Activated CD8-positive, alpha-beta T cell treated with anti-CD3 and anti-CD28 coated beads, Interleukin-2, amount 10 ng/mL, durations not matched to agents 7 days and 5 days (primary cell): ENCODE results near the gene CDKAL1. TPM values are rescaled to one million over a fixed set of nuclear protein-coding genes. Genes with fewer than 3 reads are reported as not detected.
"Not testable (repeated sequence)": the region's sequence is repeated elsewhere in the genome, so short reads cannot be mapped to it uniquely, and the experiment has no call there.

ENCODE experiments used
- ATAC-seq: fragments of 150-1000 bp; cut with Tn5 transposase; one replicate; pipeline ENCODE4 v1.10.0; 2021; ENCODE audit warnings: moderate library complexity
- CTCF ChIA-PET: fragments of 350-600 bp; sonication (Branson Sonifier 250); formaldehyde crosslinking; loops from one replicate; lab custom pipeline; 2021; ENCODE audit warnings: antibody characterized with exemption; lab: Charles Lee
- POLR2A ChIA-PET: fragments of 350-600 bp; sonication (Branson Sonifier 250); formaldehyde crosslinking; loops from one replicate; lab custom pipeline; 2021; ENCODE audit warnings: antibody characterized with exemption; lab: Charles Lee
- DNase-seq: peaks from one replicate; pipeline ENCODE4 v3.0.0-alpha.2; 2020
- H3K27ac Mint-ChIP-seq: one replicate; pipeline ENCODE4 v1.8.0; 2021; ENCODE audit warnings: mild to moderate bottlenecking, mixed read lengths
- H3K27me3 Mint-ChIP-seq: one replicate; pipeline ENCODE4 v1.8.0; 2021; ENCODE audit warnings: low read depth, mixed read lengths
- H3K36me3 Mint-ChIP-seq: one replicate; pipeline ENCODE4 v1.8.0; 2021; ENCODE audit warnings: low read depth, mixed read lengths
- H3K4me1 Mint-ChIP-seq: one replicate; pipeline ENCODE4 v1.8.0; 2021; ENCODE audit warnings: low read depth, mixed read lengths
- H3K4me3 Mint-ChIP-seq: one replicate; pipeline ENCODE4 v1.8.0; 2021; ENCODE audit warnings: mild to moderate bottlenecking, mixed read lengths
- H3K9me3 Mint-ChIP-seq: one replicate; pipeline ENCODE4 v1.8.0; 2022; ENCODE audit warnings: mixed read lengths; ENCODE audit not compliant: insufficient read depth
- total RNA-seq, 2 experiments: library from RNA; stranded (reverse); gene quantifications; one replicate each; pipeline ENCODE4 v1.2.3, GENCODE V29; 2021

CDKAL1 gene
- total RNA-seq, 2 experiments from 2014 or later = 24.3 to 25.2 TPM

GRCh38 chr6:20812776-20813175, 278.5 kb downstream of the CDKAL1 start:
- Mint-ChIP-seq H3K4me1 (no peaks in the 10 kb centered on the region), H3K27ac (no peak overlapping the region), H3K4me3 (no peak overlapping the region), H3K27me3 (no peaks in the 10 kb centered on the region), H3K9me3 (no peaks in the 10 kb centered on the region), H3K36me3 (peaks cover 15% of the 10 kb centered on the region)
- CTCF ChIA-PET = no interaction called here
- POLR2A ChIA-PET = no interaction called here
- ATAC-seq (no peak), DNase-seq (no peak)

- Mint-ChIP-seq H3K27ac (no peak overlapping the region), H3K4me3 (no peak overlapping the region), H3K27me3 (no peaks in the 10 kb centered on the region), H3K9me3 (no peaks in the 10 kb centered on the region), H3K36me3 (peaks cover 12% of the 10 kb centered on the region), H3K4me1 (no peaks in the 10 kb centered on the region)
- ATAC-seq (no peak), DNase-seq (no peak)
- ChIA-PET POLR2A (no interaction called here), CTCF (no interaction called here)
These were observed 280.2 kb downstream of the CDKAL1 start for GRCh38 chr6:20814494-20814893.

DNA sequence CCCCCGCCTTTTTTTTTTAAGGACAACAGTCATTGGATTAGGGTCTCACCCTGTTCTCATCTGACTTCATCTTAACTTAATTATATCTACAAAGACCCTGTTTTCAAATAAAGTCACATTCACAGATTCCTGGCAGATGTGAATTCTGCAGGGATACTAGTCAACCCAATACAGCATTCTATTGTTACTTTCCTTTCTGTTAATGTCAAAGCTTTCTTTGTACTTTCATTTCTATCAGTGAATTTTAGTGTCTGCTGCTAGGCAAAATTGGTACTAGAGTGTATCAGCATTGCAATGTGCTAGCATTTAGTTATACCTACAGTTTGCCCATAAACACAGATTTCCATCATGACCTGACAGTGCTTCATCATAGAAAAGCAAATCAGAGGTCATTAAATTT, 281.9 kb downstream of the CDKAL1 start:
- CTCF ChIA-PET = no interaction called here
- POLR2A ChIA-PET = no interaction called here

DNA sequence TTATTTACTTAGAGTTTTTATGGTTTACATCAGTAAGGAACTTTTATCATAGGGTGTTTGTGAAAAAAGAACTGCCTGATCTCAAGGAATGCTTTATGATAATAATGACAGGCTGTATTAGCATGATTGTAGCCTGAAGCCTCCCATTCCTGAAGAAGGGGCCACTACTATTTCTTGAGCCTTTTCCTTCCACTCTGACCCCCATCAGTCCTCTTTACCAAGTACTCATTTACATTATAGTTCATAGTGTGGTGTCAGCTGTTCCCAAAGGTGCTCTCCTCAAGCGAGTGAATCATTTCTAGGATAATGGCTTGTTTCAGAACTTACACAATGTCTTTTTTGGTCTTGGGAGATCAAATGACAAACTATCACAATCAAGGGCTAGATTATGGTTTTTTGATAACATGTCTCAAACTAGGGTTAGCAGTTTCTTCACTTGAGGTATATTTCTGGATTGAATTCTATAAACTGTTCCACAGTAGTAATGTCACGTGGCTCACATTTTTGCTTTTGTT, 283.6 kb downstream of the CDKAL1 start:
- H3K27ac Mint-ChIP-seq = no peak overlapping the region
- ATAC-seq (no peak), DNase-seq (no peak)
- H3K4me3 Mint-ChIP-seq = no peak overlapping the region
- H3K27me3 Mint-ChIP-seq = no peaks in the 10 kb centered on the region
- POLR2A ChIA-PET = no interaction called here
- no peaks in the 10 kb centered on the region for H3K4me1 Mint-ChIP-seq
- H3K9me3 Mint-ChIP-seq = no peaks in the 10 kb centered on the region
- CTCF ChIA-PET = interaction anchor here (1.4 kb wide), 1 partner anchor 771 kb away, joined by 3 read pairs; no protein-coding TSS in a partner anchor
- H3K36me3 Mint-ChIP-seq = peaks cover 12% of the 10 kb centered on the region

More for the DNA sequence above, 281.9 kb downstream of the CDKAL1 start:
- H3K27ac Mint-ChIP-seq = no peak overlapping the region
- H3K27me3 Mint-ChIP-seq = no peaks in the 10 kb centered on the region
- ATAC-seq (no peak), DNase-seq (no peak)
- H3K4me3 Mint-ChIP-seq = no peak overlapping the region
- H3K9me3 Mint-ChIP-seq = no peaks in the 10 kb centered on the region
- peaks cover 14% of the 10 kb centered on the region for H3K36me3 Mint-ChIP-seq
- H3K4me1 Mint-ChIP-seq = no peaks in the 10 kb centered on the region

- POLR2A ChIA-PET = no interaction called here
- no peak for ATAC-seq
- no peak overlapping the region for H3K27ac Mint-ChIP-seq
- no peaks in the 10 kb centered on the region for H3K9me3 Mint-ChIP-seq
- no peak overlapping the region for H3K4me3 Mint-ChIP-seq
- H3K27me3 Mint-ChIP-seq = no peaks in the 10 kb centered on the region
- H3K4me1 Mint-ChIP-seq = no peaks in the 10 kb centered on the region
- CTCF ChIA-PET = no interaction called here
- no peak for DNase-seq
- peaks cover 13% of the 10 kb centered on the region for H3K36me3 Mint-ChIP-seq
These were observed 285.6 kb downstream of the CDKAL1 start for GRCh38 chr6:20819774-20820400.

DNA sequence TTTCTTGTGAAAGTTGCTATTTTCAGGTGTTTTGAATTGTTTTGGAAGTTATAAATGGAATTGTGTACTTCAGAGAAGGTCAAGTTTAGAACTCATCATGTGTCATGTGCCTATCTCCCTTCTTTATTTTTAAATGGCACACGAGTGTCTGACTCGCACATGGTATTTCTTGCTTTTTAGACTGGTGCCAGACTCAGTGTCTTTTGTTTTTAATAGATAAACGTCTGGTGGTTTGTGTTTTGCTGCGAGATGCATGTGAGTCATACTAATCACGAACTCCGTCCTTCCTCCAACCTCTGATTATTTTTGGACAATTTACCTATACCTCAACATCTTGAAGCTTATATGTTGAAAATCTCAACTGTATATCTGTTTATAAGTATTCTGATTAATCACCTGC, 292.1 kb downstream of the CDKAL1 start:
- H3K4me3 Mint-ChIP-seq = no peak overlapping the region
- no peak overlapping the region for H3K27ac Mint-ChIP-seq
- no peaks in the 10 kb centered on the region for H3K4me1 Mint-ChIP-seq
- no peaks in the 10 kb centered on the region for H3K27me3 Mint-ChIP-seq
- POLR2A ChIA-PET = no interaction called here
- H3K36me3 Mint-ChIP-seq = peaks cover 12% of the 10 kb centered on the region
- CTCF ChIA-PET = no interaction called here
- H3K9me3 Mint-ChIP-seq = no peaks in the 10 kb centered on the region
- ATAC-seq (no peak), DNase-seq (no peak)

DNA sequence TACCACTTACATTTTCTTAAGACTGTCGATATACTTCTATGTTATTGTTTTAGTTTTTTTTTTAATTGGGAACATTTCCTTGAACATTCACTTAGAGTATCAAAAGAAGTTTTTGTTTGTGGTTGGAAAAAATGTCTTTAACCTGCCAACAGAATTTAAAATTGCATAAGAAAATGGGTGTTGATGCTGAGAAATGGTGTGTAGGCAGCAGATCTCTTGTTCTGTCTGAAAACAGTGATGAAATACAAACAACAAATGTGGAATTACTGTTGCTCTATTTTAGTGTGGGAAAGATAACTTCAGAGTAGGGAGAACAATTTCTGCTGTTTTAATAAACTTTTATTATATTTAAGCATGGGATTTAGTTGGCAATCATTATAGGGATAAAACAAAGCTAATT, 293.5 kb downstream of the CDKAL1 start:
- H3K9me3 Mint-ChIP-seq = no peaks in the 10 kb centered on the region
- no peak overlapping the region for H3K27ac Mint-ChIP-seq
- DNase-seq (no peak), ATAC-seq (no peak)
- peaks cover 1% of the 10 kb centered on the region for H3K4me1 Mint-ChIP-seq
- POLR2A ChIA-PET = no interaction called here
- CTCF ChIA-PET = interaction anchor here (1.3 kb wide), 1 partner anchor 14 kb away, joined by 3 read pairs; no protein-coding TSS in a partner anchor
- H3K27me3 Mint-ChIP-seq = no peaks in the 10 kb centered on the region
- no peak overlapping the region for H3K4me3 Mint-ChIP-seq
- H3K36me3 Mint-ChIP-seq = peaks cover 14% of the 10 kb centered on the region

DNA sequence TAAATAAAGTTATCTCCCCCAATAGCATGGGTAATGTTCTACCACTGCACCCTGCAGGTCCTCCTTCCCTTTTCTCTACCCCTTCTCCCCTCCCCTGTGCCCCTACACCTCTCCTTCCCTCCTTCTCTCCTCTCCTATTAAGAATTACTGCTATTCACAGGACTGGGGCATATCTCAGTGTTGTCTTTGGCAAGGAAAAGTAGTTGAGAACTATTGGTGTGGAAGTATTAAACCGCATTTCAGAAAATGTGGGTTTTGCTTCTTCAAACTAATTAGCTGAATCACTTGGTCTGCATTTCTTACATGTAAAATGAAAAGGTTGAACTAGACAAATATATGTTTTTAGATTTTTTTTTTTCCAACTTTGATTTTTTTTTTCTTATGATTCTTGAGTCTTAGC, 296.3 kb downstream of the CDKAL1 start:
- CTCF ChIA-PET = no interaction called here
- POLR2A ChIA-PET = no interaction called here
- no peak for ATAC-seq
- no peak for DNase-seq
- peaks cover 22% of the 10 kb centered on the region for H3K36me3 Mint-ChIP-seq
- no peak overlapping the region for H3K4me3 Mint-ChIP-seq
- no peaks in the 10 kb centered on the region for H3K9me3 Mint-ChIP-seq
- H3K4me1 Mint-ChIP-seq = peaks cover 14% of the 10 kb centered on the region
- no peaks in the 10 kb centered on the region for H3K27me3 Mint-ChIP-seq
- H3K27ac Mint-ChIP-seq = no peak overlapping the region

DNA sequence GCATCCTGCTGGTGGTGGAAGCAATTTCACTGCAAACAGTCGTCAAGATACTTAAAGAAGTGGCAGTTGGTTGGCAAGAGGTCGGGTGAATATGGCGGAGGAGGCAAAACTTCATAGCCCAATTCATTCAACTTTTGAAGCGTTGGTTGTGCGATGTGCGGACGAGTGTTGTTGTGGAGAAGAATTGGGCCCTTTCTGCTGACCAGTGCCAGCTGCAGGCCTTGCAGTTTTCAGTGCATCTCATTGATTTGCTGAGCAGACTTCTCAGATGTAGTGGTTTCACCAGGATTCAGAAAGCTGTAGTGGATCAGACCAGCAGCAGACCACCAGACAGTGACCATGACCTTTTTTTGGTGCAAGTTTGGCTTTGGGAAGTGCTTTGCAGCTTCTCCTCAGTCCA, 297.0 kb downstream of the CDKAL1 start:
- H3K4me3 Mint-ChIP-seq, DNase-seq, ATAC-seq, POLR2A ChIA-PET, H3K9me3 Mint-ChIP-seq, H3K27me3 Mint-ChIP-seq, CTCF ChIA-PET, H3K27ac Mint-ChIP-seq: not testable (repeated sequence)
- peaks cover 25% of the 10 kb centered on the region for H3K36me3 Mint-ChIP-seq
- H3K4me1 Mint-ChIP-seq = peaks cover 18% of the 10 kb centered on the region

DNA sequence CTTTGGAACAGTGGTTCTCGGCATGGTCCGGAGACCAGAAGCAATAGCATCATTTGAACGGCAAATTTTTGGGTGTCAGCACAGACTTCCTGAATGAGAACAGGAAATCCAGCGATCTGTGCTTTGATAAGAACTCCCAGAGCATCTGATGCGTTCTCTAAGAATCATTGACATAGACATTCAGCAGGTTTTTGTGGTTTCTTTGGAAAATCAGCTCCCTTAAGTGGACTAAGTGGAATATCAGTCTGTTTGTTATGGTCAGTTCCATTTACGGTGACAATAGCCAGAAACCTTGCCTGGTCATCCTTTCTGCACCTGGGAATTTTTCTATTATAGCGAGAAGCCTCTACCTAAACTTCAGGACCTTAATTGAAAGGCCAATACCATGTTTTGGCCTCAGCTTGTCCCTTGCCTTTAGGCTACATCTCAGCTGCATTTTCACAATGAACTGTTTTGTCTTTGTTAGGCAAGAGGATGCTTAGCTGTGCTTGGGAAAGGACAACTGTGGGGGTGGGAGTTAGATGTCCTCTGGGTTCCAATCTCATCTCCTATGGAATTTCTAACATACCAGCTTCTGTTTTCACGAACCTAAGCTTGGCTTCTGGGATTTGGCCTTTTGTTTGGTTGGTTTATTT, 299.7 kb downstream of the CDKAL1 start:
- POLR2A ChIA-PET = no interaction called here
- Mint-ChIP-seq H3K27me3 (no peaks in the 10 kb centered on the region), H3K9me3 (no peaks in the 10 kb centered on the region), H3K4me1 (peaks cover 37% of the 10 kb centered on the region), H3K36me3 (peaks cover 33% of the 10 kb centered on the region), H3K4me3 (no peak overlapping the region), H3K27ac (no peak overlapping the region)
- CTCF ChIA-PET = no interaction called here
- no peak for ATAC-seq
- no peak for DNase-seq

- ChIA-PET CTCF (no interaction called here), POLR2A (no interaction called here)
- Mint-ChIP-seq H3K4me3 (no peak overlapping the region), H3K36me3 (peaks cover 38% of the 10 kb centered on the region), H3K27me3 (no peaks in the 10 kb centered on the region), H3K9me3 (no peaks in the 10 kb centered on the region), H3K4me1 (peaks cover 50% of the 10 kb centered on the region), H3K27ac (peak overlapping the region; percentile 14)
- ATAC-seq = no peak
- no peak for DNase-seq
These were observed 301.2 kb downstream of the CDKAL1 start for GRCh38 chr6:20835315-20836010.

DNA sequence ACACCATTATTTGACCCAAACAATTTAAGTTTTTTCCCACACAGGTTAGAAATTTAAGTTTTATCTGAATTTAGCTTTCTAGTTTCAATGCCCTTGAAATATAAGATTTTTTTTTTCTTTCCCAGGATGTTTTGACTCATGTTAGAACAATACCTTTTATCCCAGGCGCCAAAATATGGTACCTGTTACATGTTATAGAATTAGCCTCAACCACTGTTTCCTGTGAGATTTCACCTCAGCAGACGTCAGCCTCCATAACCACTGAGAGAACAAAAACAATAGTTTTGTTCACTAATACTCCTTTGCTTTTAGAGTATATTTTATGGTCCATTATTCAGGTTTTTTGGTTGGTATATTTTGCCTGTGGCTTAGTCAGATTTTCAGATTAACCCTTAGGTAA, 302.9 kb downstream of the CDKAL1 start:
- H3K27me3 Mint-ChIP-seq = no peaks in the 10 kb centered on the region
- CTCF ChIA-PET = interaction anchor here (0.7 to 1.2 kb wide), 2 partner anchors 235 to 752 kb away, joined by 3 to 4 read pairs; no protein-coding TSS in a partner anchor
- no peaks in the 10 kb centered on the region for H3K9me3 Mint-ChIP-seq
- DNase-seq (peak; percentile 46), ATAC-seq (peak; percentile 66)
- peaks cover 39% of the 10 kb centered on the region for H3K36me3 Mint-ChIP-seq
- POLR2A ChIA-PET = interaction anchor here (0.7 kb wide), 1 partner anchor 205 kb away, joined by 3 read pairs; no protein-coding TSS in a partner anchor
- peaks cover 59% of the 10 kb centered on the region for H3K4me1 Mint-ChIP-seq
- no peak overlapping the region for H3K4me3 Mint-ChIP-seq
- peak overlapping the region; percentile 32 for H3K27ac Mint-ChIP-seq
